ENCODE measurements around the gene KLHL4. TPM values are rescaled to one million over a fixed set of nuclear protein-coding genes. Genes with fewer than 3 reads are reported as not detected.

Gene KLHL4
- total RNA-seq, 1 experiment from 2014 or later, result 0.10 TPM

- H3K79me2 ChIP-seq (ENCODE audit: insufficient read depth, low read length), result no peaks in the 10 kb centered on the region
- POLR2A ChIA-PET, result no interaction called here
- RAD21 ChIA-PET (ENCODE audit: low non-redundant PET in 1 of 2, low total read pairs in 2 of 2, uncharacterized antibody in 2 of 2, unreplicated experiment in 2 of 2), result no interaction called here
- no peak overlapping the region for H3K27ac ChIP-seq (ENCODE audit: low read depth, low read length)
- BruUV-seq (replicated peaks), result no TSS peak
- no peak overlapping the region for H3K4me2 ChIP-seq (ENCODE audit: low read length)
- intact Hi-C loops (cut with micrococcal nuclease), result no loop called here
- no peaks in the 10 kb centered on the region for H3K9me2 ChIP-seq (ENCODE audit: insufficient read depth)
- no peak overlapping the region for H2AFZ ChIP-seq (ENCODE audit: low read depth, low read length, poor library complexity, severe bottlenecking)
- H3K27me3 ChIP-seq (ENCODE audit: insufficient read depth, low read length), result no peaks in the 10 kb centered on the region
- CTCF ChIA-PET, result no interaction called here
- no peak for TF ChIP-seq ZNF274 (IDR thresholded peaks at IDR 0.05; ENCODE audit: low read depth, low read length)
- no peak for TF ChIP-seq ZFX (IDR thresholded peaks at IDR 0.05)
- TF ChIP-seq ATF3 (IDR thresholded peaks at IDR 0.05), result no peak
- no peak for TF ChIP-seq EGR1 (IDR thresholded peaks at IDR 0.05; ENCODE audit: low read depth)
- TF ChIP-seq EZH2 (IDR thresholded peaks at IDR 0.05), result no peak
- no peak for TF ChIP-seq CBX3 (IDR thresholded peaks at IDR 0.05; ENCODE audit: low read depth)
- no peak for TF ChIP-seq POLR2AphosphoS5 (IDR thresholded peaks at IDR 0.05; ENCODE audit: low read depth, low read length)
- no peak for TF ChIP-seq JUND (IDR thresholded peaks at IDR 0.05)
- no peak for TF ChIP-seq POLR2A (IDR thresholded peaks at IDR 0.05; ENCODE audit: borderline replicate concordance, extremely low read depth, insufficient read depth, insufficient read length)
- TF ChIP-seq YY1 (IDR thresholded peaks at IDR 0.05; ENCODE audit: extremely low read depth, insufficient replicate concordance, low read depth, low read length), result no peak
- TF ChIP-seq CTCF (IDR thresholded peaks at IDR 0.05 in 2 of 3, conservative IDR thresholded peaks at IDR 0.05 in 1 of 3; ENCODE audit: borderline replicate concordance in 1 of 3, insufficient read depth in 1 of 3, low read depth in 2 of 3, low read length in 2 of 3), result no peak
- no peak for TF ChIP-seq FOSL1 (IDR thresholded peaks at IDR 0.05; ENCODE audit: low read depth)
- TF ChIP-seq EZH2phosphoT487 (IDR thresholded peaks at IDR 0.05; ENCODE audit: borderline replicate concordance), result no peak
- no peak for TF ChIP-seq ELF1 (IDR thresholded peaks at IDR 0.05; ENCODE audit: borderline replicate concordance, low read depth)
- TF ChIP-seq SIN3A (IDR thresholded peaks at IDR 0.05; ENCODE audit: low read depth), result no peak
- no peak overlapping the region for H3K9ac ChIP-seq (ENCODE audit: low read length)
- DNase-seq (ENCODE audit: low read depth, low spot score) (no peak), ATAC-seq (no peak)
- no peak overlapping the region for H3K4me3 ChIP-seq (replicated peaks in 1 of 2; ENCODE audit: low read depth in 1 of 2, low read length in 2 of 2)
- no peaks in the 10 kb centered on the region for H3K36me3 ChIP-seq (ENCODE audit: control insufficient read depth in 1 of 2, insufficient read depth in 2 of 2, low read length in 2 of 2)
- no peaks in the 10 kb centered on the region for H3K4me1 ChIP-seq (ENCODE audit: control insufficient read depth in 1 of 2, insufficient read depth in 2 of 2, low read length in 2 of 2)
- no peaks in the 10 kb centered on the region for H4K20me1 ChIP-seq (ENCODE audit: insufficient read depth)
- no peaks in the 10 kb centered on the region for H3K9me3 ChIP-seq (ENCODE audit: control insufficient read depth in 1 of 2, insufficient read depth in 1 of 2, low read depth in 1 of 2, low read length in 2 of 2)
Measured at GRCh38 chrX:87525771-87526229, 8.2 kb downstream of the KLHL4 start.
